MCF 10A (cell line): ENCODE measurements around the gene TREML4. TPM values are rescaled to one million over a fixed set of nuclear protein-coding genes. Genes with fewer than 3 reads are reported as not detected.

Experiments used
- BruUV-seq: library from RNA; stranded (reverse); fragments of 400-500 nt; replicated peaks from 2 replicates; lab custom pipeline; 2021; lab: Mats Ljungman, UMichigan
- CTCF ChIA-PET: fragments of 300-600 bp; sonication (Branson Sonifier 250); formaldehyde crosslinking; extraction: SDS; loops from one replicate; lab custom pipeline; 2021; ENCODE audit warnings: antibody characterized with exemption, inconsistent platforms; lab: Yijun Ruan, JAX
- POLR2A ChIA-PET: fragments of 300-600, 350-650 bp; sonication (Branson Sonifier 250); formaldehyde crosslinking; extraction: SDS; loops from one replicate; lab custom pipeline; 2020; ENCODE audit warnings: antibody characterized with exemption, inconsistent platforms; lab: Yijun Ruan, JAX
- DNase-seq: peaks from one replicate; pipeline ENCODE4 v3.0.0-alpha.2; 2018; ENCODE audit not compliant: unreplicated experiment
- H3K27ac Mint-ChIP-seq: one replicate; pipeline ENCODE4 v1.8.0; 2022; ENCODE audit warnings: mild to moderate bottlenecking, low read depth, mixed read lengths; ENCODE audit not compliant: unreplicated experiment
- H3K27me3 Mint-ChIP-seq: one replicate; pipeline ENCODE4 v1.8.0; 2022; ENCODE audit warnings: mixed read lengths; ENCODE audit not compliant: insufficient read depth, unreplicated experiment
- H3K36me3 Mint-ChIP-seq: one replicate; pipeline ENCODE4 v1.8.0; 2022; ENCODE audit warnings: mild to moderate bottlenecking, moderate library complexity, mixed read lengths; ENCODE audit not compliant: insufficient read depth, unreplicated experiment
- H3K4me1 Mint-ChIP-seq: one replicate; pipeline ENCODE4 v1.8.0; 2022; ENCODE audit warnings: mixed read lengths; ENCODE audit not compliant: insufficient read depth, unreplicated experiment
- H3K4me3 Mint-ChIP-seq: one replicate; pipeline ENCODE4 v1.8.0; 2022; ENCODE audit warnings: mild to moderate bottlenecking, moderate library complexity, mixed read lengths; ENCODE audit not compliant: unreplicated experiment
- H3K9me3 Mint-ChIP-seq: one replicate; pipeline ENCODE4 v1.8.0; 2022; ENCODE audit warnings: mixed read lengths; ENCODE audit not compliant: unreplicated experiment
- intact Hi-C: fragments of 100-400 bp; cut with micrococcal nuclease; formaldehyde crosslinking; loops from 2 replicates; pipeline ENCODE4 v1.14.1; 2022
- total RNA-seq: library from RNA; stranded (reverse); gene quantifications from 2 replicates; pipeline ENCODE4 v1.2.3, GENCODE V29; 2022
- TF ChIP-seq, protein P1 (sequence below): fragments of 200-600 bp; IDR thresholded peaks from one replicate; pipeline ENCODE4 v1.8.0; 2022; ENCODE audit warnings: antibody characterized with exemption, mild to moderate bottlenecking; ENCODE audit not compliant: unreplicated experiment

TREML4 gene
- total RNA-seq, 1 experiment from 2014 or later = not detected

DNA sequence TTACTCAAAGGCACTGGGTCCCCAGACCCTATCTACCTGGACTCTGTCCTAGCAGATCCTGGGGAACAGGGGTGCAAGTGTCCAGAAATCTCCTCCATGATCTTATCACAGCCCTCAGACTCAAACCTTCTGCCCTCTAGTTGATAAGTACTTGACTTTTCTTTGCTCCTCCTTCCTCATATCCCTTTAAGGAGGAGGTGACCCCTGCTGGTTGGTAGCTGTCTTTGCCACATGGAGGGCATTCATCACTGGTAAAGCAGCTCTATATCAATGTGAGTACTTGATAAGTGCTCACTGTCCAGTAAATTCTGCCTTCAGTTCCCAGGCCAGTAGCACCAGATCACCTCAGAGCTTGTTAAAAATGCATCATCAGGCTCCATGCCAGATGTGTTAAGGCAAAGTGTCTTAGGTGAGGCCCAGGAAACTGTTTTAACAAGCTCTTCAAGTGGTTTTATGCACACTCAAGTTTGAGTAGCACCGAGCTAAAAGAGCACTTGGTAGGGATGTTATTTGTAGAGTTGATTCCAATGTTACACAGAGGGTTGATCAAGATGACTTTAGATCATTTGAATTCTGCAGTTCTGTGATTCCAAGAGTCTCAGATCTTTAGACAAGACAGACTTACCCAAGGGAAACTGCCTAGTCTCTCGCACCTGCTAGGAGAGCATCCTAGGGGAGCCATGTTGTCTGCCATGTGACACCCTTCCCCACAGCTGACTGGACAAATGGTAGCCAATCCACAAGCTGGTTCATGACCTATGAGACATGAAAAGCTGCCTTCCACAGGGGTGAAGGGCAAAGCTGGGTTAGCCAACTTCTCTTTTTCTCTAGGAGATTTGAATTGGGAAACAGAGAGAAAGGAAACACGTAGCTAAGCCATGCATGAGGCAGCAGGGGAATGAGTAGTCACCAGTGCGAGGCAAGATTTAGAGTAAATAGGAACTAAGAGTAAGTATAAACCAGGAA lies 45.8 kb upstream of the TREML4 start:
- Mint-ChIP-seq H3K4me3 (no peak overlapping the region), H3K27me3 (peaks cover 17% of the 10 kb centered on the region), H3K36me3 (no peaks in the 10 kb centered on the region), H3K27ac (no peak overlapping the region), H3K9me3 (no peaks in the 10 kb centered on the region), H3K4me1 (no peaks in the 10 kb centered on the region)
- BruUV-seq = no TSS peak
- ChIA-PET CTCF (interaction anchor here (0.6 to 2.0 kb wide), 11 partner anchors 15 to 1375 kb away, joined by 3 to 13 read pairs (median 4); no protein-coding TSS in a partner anchor), POLR2A (no interaction called here)
- TF ChIP-seq, protein P1, sequence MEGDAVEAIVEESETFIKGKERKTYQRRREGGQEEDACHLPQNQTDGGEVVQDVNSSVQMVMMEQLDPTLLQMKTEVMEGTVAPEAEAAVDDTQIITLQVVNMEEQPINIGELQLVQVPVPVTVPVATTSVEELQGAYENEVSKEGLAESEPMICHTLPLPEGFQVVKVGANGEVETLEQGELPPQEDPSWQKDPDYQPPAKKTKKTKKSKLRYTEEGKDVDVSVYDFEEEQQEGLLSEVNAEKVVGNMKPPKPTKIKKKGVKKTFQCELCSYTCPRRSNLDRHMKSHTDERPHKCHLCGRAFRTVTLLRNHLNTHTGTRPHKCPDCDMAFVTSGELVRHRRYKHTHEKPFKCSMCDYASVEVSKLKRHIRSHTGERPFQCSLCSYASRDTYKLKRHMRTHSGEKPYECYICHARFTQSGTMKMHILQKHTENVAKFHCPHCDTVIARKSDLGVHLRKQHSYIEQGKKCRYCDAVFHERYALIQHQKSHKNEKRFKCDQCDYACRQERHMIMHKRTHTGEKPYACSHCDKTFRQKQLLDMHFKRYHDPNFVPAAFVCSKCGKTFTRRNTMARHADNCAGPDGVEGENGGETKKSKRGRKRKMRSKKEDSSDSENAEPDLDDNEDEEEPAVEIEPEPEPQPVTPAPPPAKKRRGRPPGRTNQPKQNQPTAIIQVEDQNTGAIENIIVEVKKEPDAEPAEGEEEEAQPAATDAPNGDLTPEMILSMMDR = peak; percentile 56
- DNase-seq = peak; percentile 70
- intact Hi-C loops = loop anchor here (1.0 to 5.0 kb wide), 4 partner anchors 90 to 287 kb away; partner anchors contain the start of genes NFYA and OARD1

DNA sequence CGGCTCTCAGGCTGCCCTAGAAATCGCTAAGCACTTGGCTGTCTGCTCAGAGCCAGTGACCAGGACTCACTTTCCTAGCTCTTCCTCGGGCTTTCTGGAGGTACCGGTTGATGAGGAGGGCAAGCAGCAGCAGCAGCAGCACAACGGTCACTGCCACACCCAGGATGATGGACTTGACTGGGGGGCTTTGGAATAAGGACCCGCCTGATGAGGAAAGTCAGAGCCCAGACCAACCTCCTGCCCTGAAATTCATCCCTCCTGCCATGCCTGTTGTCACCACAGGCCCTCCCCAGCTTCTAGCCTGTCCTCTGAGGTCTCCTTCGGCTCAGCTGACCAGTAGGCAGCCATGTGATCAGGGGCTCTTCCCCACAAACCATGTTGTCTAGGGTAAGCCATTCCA lies 43.4 kb upstream of the TREML4 start:
- Mint-ChIP-seq H3K27ac (no peak overlapping the region), H3K4me3 (no peak overlapping the region), H3K27me3 (peaks cover 12% of the 10 kb centered on the region), H3K4me1 (no peaks in the 10 kb centered on the region), H3K36me3 (no peaks in the 10 kb centered on the region), H3K9me3 (peaks cover 6% of the 10 kb centered on the region)
- CTCF ChIA-PET = interaction anchor here (0.6 kb wide), 1 partner anchor 40 kb away, joined by 3 read pairs; no protein-coding TSS in a partner anchor
- intact Hi-C loops = loop anchor here (5.0 kb wide), 1 partner anchor 112 kb away; the partner anchor contains the start of genes NFYA and OARD1
- BruUV-seq = no TSS peak
- no peak for DNase-seq
- POLR2A ChIA-PET = no interaction called here
- TF ChIP-seq, protein P1 = no peak

DNA sequence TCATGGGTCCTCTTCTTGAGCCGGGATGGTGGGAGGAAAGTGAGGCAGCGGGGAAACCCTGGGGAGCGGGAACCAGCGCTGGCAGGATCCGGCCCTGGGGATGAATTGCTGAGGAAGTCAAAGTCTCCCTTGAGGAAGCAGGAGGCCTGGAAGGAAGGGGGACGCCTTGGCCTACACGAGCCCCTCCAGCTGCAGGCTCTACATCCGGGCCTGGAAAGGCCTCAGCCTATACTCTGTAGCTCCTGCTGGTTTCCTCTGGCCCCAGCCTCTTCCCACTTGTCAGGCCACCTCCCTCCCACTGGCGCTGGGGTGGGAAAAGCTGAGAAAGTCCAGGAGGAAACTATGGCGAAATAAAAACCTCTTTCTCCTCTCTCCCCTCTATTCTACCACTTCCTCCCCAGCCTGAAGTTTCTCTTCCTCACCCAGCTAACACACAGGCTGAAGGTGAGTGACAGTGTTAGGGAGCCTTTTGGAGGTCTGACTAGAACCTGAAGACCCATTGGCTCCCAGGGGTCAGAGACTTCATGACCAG lies 42.1 kb upstream of the TREML4 start:
- peaks cover 12% of the 10 kb centered on the region for H3K27me3 Mint-ChIP-seq
- H3K4me3 Mint-ChIP-seq = no peak overlapping the region
- no peak for DNase-seq
- intact Hi-C loops = no loop called here
- H3K9me3 Mint-ChIP-seq = peaks cover 7% of the 10 kb centered on the region
- TF ChIP-seq, protein P1 = no peak
- no TSS peak for BruUV-seq
- H3K36me3 Mint-ChIP-seq = no peaks in the 10 kb centered on the region
- H3K27ac Mint-ChIP-seq = no peak overlapping the region
- H3K4me1 Mint-ChIP-seq = no peaks in the 10 kb centered on the region
- CTCF ChIA-PET = no interaction called here
- POLR2A ChIA-PET = no interaction called here
